Measurements from ENCODE around the gene DNER. TPM values are rescaled to one million over a fixed set of nuclear protein-coding genes. Genes with fewer than 3 reads are reported as not detected.
A peak's percentile ranks its signal among the peaks of the same experiment; 100 is the strongest.

Gene DNER
- total and polyA plus RNA-seq, 2 donors from 2014 or later, result 16.5 to 21.9 TPM

GRCh38 chr2:229393926-229394325 lies 320.4 kb downstream of the DNER start:
- Histone ChIP-seq H3K27ac (ENCODE audit: low read depth in 2 of 2, low read length in 2 of 2) (no peak overlapping the region), H3K27me3 (ENCODE audit: control insufficient read depth, insufficient read depth, low read length) (no peaks in the 10 kb centered on the region), H3K9ac (ENCODE audit: low read length in 3 of 3) (no peak overlapping the region), H3K36me3 (ENCODE audit: control insufficient read depth in 2 of 3, insufficient read depth in 3 of 3, low read length in 3 of 3) (no peaks in the 10 kb centered on the region), H3K9me3 (ENCODE audit: control insufficient read depth in 2 of 3, insufficient read depth in 1 of 3, low read length in 3 of 3) (no peaks in the 10 kb centered on the region), H3K4me1 (ENCODE audit: control insufficient read depth in 2 of 3, insufficient read depth in 2 of 3, low read depth in 1 of 3, low read length in 3 of 3) (no peaks in the 10 kb centered on the region), H3K4me3 (ENCODE audit: low read length in 3 of 3) (no peak overlapping the region)
- intact Hi-C loops (cut with DNase I), result no loop called here
- no peak for DNase-seq
- no peak for TF ChIP-seq CTCF (IDR thresholded peaks at IDR 0.05; ENCODE audit: borderline replicate concordance, extremely low read depth, insufficient read depth)
- FAIRE-seq, result no peak

GRCh38 chr2:229392196-229392595 lies 322.2 kb downstream of the DNER start:
- FAIRE-seq, result no peak

GRCh38 chr2:229388731-229389130 lies 325.6 kb downstream of the DNER start:
- Histone ChIP-seq H3K36me3 (ENCODE audit: control insufficient read depth in 2 of 3, insufficient read depth in 3 of 3, low read length in 3 of 3) (no peaks in the 10 kb centered on the region), H3K27me3 (ENCODE audit: control insufficient read depth, insufficient read depth, low read length) (no peaks in the 10 kb centered on the region), H3K4me1 (ENCODE audit: control insufficient read depth in 2 of 3, insufficient read depth in 2 of 3, low read depth in 1 of 3, low read length in 3 of 3) (no peaks in the 10 kb centered on the region), H3K9me3 (ENCODE audit: control insufficient read depth in 2 of 3, insufficient read depth in 1 of 3, low read length in 3 of 3) (peaks cover 0 to 6% (median 0%) of the 10 kb centered on the region in 3 donors), H3K9ac (ENCODE audit: low read length in 3 of 3) (no peak overlapping the region), H3K4me3 (ENCODE audit: low read length in 3 of 3) (no peak overlapping the region), H3K27ac (ENCODE audit: low read depth in 2 of 2, low read length in 2 of 2) (no peak overlapping the region)
- no peak for DNase-seq
- TF ChIP-seq CTCF (IDR thresholded peaks at IDR 0.05; ENCODE audit: borderline replicate concordance, extremely low read depth, insufficient read depth), result no peak
- intact Hi-C loops (cut with DNase I), result no loop called here
- FAIRE-seq, result no peak

More at GRCh38 chr2:229392196-229392595, 322.2 kb downstream of the DNER start:
- no peak overlapping the region for H3K4me3 ChIP-seq (ENCODE audit: low read length in 3 of 3)
- no peak overlapping the region for H3K9ac ChIP-seq (ENCODE audit: low read length in 3 of 3)
- TF ChIP-seq CTCF (IDR thresholded peaks at IDR 0.05; ENCODE audit: borderline replicate concordance, extremely low read depth, insufficient read depth), result no peak
- H3K27ac ChIP-seq (ENCODE audit: low read depth in 2 of 2, low read length in 2 of 2), result no peak overlapping the region
- DNase-seq, result no peak
- no peaks in the 10 kb centered on the region for H3K4me1 ChIP-seq (ENCODE audit: control insufficient read depth in 2 of 3, insufficient read depth in 2 of 3, low read depth in 1 of 3, low read length in 3 of 3)
- intact Hi-C loops (cut with DNase I), result no loop called here
- no peaks in the 10 kb centered on the region for H3K27me3 ChIP-seq (ENCODE audit: control insufficient read depth, insufficient read depth, low read length)
- no peaks in the 10 kb centered on the region for H3K9me3 ChIP-seq (ENCODE audit: control insufficient read depth in 2 of 3, insufficient read depth in 1 of 3, low read length in 3 of 3)
- no peaks in the 10 kb centered on the region for H3K36me3 ChIP-seq (ENCODE audit: control insufficient read depth in 2 of 3, insufficient read depth in 3 of 3, low read length in 3 of 3)

GRCh38 chr2:229387866-229388265 lies 326.5 kb downstream of the DNER start:
- Histone ChIP-seq H3K36me3 (ENCODE audit: control insufficient read depth in 2 of 3, insufficient read depth in 3 of 3, low read length in 3 of 3) (no peaks in the 10 kb centered on the region), H3K9ac (ENCODE audit: low read length in 3 of 3) (no peak overlapping the region), H3K27ac (ENCODE audit: low read depth in 2 of 2, low read length in 2 of 2) (no peak overlapping the region), H3K4me1 (ENCODE audit: control insufficient read depth in 2 of 3, insufficient read depth in 2 of 3, low read depth in 1 of 3, low read length in 3 of 3) (no peaks in the 10 kb centered on the region), H3K4me3 (ENCODE audit: low read length in 3 of 3) (no peak overlapping the region), H3K27me3 (ENCODE audit: control insufficient read depth, insufficient read depth, low read length) (no peaks in the 10 kb centered on the region), H3K9me3 (ENCODE audit: control insufficient read depth in 2 of 3, insufficient read depth in 1 of 3, low read length in 3 of 3) (peaks cover 0 to 6% (median 0%) of the 10 kb centered on the region in 3 donors)
- intact Hi-C loops (cut with DNase I), result no loop called here
- peak in 1 of 5 donors; percentile 11 for DNase-seq
- no peak for FAIRE-seq
- no peak for TF ChIP-seq CTCF (IDR thresholded peaks at IDR 0.05; ENCODE audit: borderline replicate concordance, extremely low read depth, insufficient read depth)

All from kidney (tissue), 14 donors.